Measurements from ENCODE around the gene NPEPL1.

The NPEPL1 gene

GRCh38 chr20:58709013-58709702, 16.6 kb downstream of the NPEPL1 start:
- WGBS, 2 experiments (ENCODE audit: insufficient coverage in 2 of 2) = 88 to 97% methylated on average over 6 to 9 of the region's 9 CpGs
- H3K9me3 ChIP-seq (ENCODE audit: control insufficient read depth, low read length) = no peaks in the 10 kb centered on the region
- no peak overlapping the region for H3K27ac ChIP-seq (ENCODE audit: low read depth, low read length, severe bottlenecking)
- H3K36me3 ChIP-seq (ENCODE audit: control insufficient read depth, insufficient read depth, low read length) = peaks cover 12% of the 10 kb centered on the region
- H3K4me3 ChIP-seq (ENCODE audit: extremely low read depth, insufficient read depth, low read length, poor library complexity, severe bottlenecking) = no peak overlapping the region
- H3K4me1 ChIP-seq (ENCODE audit: control insufficient read depth, insufficient read depth, low read length, poor library complexity, severe bottlenecking) = no peaks in the 10 kb centered on the region

- Histone ChIP-seq H3K4me3 (ENCODE audit: extremely low read depth, insufficient read depth, low read length, poor library complexity, severe bottlenecking) (no peak overlapping the region), H3K36me3 (ENCODE audit: control insufficient read depth, insufficient read depth, low read length) (peaks cover 9% of the 10 kb centered on the region), H3K9me3 (ENCODE audit: control insufficient read depth, low read length) (no peaks in the 10 kb centered on the region), H3K4me1 (ENCODE audit: control insufficient read depth, insufficient read depth, low read length, poor library complexity, severe bottlenecking) (no peaks in the 10 kb centered on the region), H3K27ac (ENCODE audit: low read depth, low read length, severe bottlenecking) (no peak overlapping the region)
- 93 to 95% methylated on average over 4 of the region's 4 CpGs for WGBS, 2 experiments (ENCODE audit: insufficient coverage in 2 of 2)
These were observed 17.1 kb downstream of the NPEPL1 start for GRCh38 chr20:58709703-58710039.

- no peak overlapping the region for H3K4me3 ChIP-seq (ENCODE audit: extremely low read depth, insufficient read depth, low read length, poor library complexity, severe bottlenecking)
- no peaks in the 10 kb centered on the region for H3K9me3 ChIP-seq (ENCODE audit: control insufficient read depth, low read length)
- no peak overlapping the region for H3K27ac ChIP-seq (ENCODE audit: low read depth, low read length, severe bottlenecking)
- H3K4me1 ChIP-seq (ENCODE audit: control insufficient read depth, insufficient read depth, low read length, poor library complexity, severe bottlenecking) = no peaks in the 10 kb centered on the region
- H3K36me3 ChIP-seq (ENCODE audit: control insufficient read depth, insufficient read depth, low read length) = no peaks in the 10 kb centered on the region
- 84 to 93% methylated on average over 13 of the region's 17 CpGs for WGBS, 2 experiments (ENCODE audit: insufficient coverage in 2 of 2)
These were observed 18.1 kb downstream of the NPEPL1 start for GRCh38 chr20:58710481-58711265.

- H3K4me1 ChIP-seq (ENCODE audit: control insufficient read depth, insufficient read depth, low read length, poor library complexity, severe bottlenecking) = peaks cover under 1% of the 10 kb centered on the region
- no peak overlapping the region for H3K4me3 ChIP-seq (ENCODE audit: extremely low read depth, insufficient read depth, low read length, poor library complexity, severe bottlenecking)
- H3K27ac ChIP-seq (ENCODE audit: low read depth, low read length, severe bottlenecking) = no peak overlapping the region
- H3K9me3 ChIP-seq (ENCODE audit: control insufficient read depth, low read length) = no peaks in the 10 kb centered on the region
- WGBS, 2 experiments (ENCODE audit: insufficient coverage in 2 of 2) = 90 to 94% methylated on average over 14 to 20 of the region's 21 CpGs
- H3K36me3 ChIP-seq (ENCODE audit: control insufficient read depth, insufficient read depth, low read length) = no peaks in the 10 kb centered on the region
These were observed 18.9 kb downstream of the NPEPL1 start for GRCh38 chr20:58711266-58712051.

GRCh38 chr20:58712151-58712791, 19.7 kb downstream of the NPEPL1 start:
- Histone ChIP-seq H3K9me3 (ENCODE audit: control insufficient read depth, low read length) (no peaks in the 10 kb centered on the region), H3K27ac (ENCODE audit: low read depth, low read length, severe bottlenecking) (no peak overlapping the region), H3K4me3 (ENCODE audit: extremely low read depth, insufficient read depth, low read length, poor library complexity, severe bottlenecking) (no peak overlapping the region), H3K36me3 (ENCODE audit: control insufficient read depth, insufficient read depth, low read length) (no peaks in the 10 kb centered on the region), H3K4me1 (ENCODE audit: control insufficient read depth, insufficient read depth, low read length, poor library complexity, severe bottlenecking) (peaks cover 3% of the 10 kb centered on the region)
- WGBS, 2 experiments (ENCODE audit: insufficient coverage in 2 of 2) = 90 to 92% methylated on average over 18 to 19 of the region's 19 CpGs

GRCh38 chr20:58712806-58713731, 20.5 kb downstream of the NPEPL1 start:
- Histone ChIP-seq H3K9me3 (ENCODE audit: control insufficient read depth, low read length) (no peaks in the 10 kb centered on the region), H3K4me1 (ENCODE audit: control insufficient read depth, insufficient read depth, low read length, poor library complexity, severe bottlenecking) (peaks cover 3% of the 10 kb centered on the region), H3K27ac (ENCODE audit: low read depth, low read length, severe bottlenecking) (no peak overlapping the region), H3K4me3 (ENCODE audit: extremely low read depth, insufficient read depth, low read length, poor library complexity, severe bottlenecking) (no peak overlapping the region), H3K36me3 (ENCODE audit: control insufficient read depth, insufficient read depth, low read length) (no peaks in the 10 kb centered on the region)
- 88 to 94% methylated on average over 21 to 24 of the region's 24 CpGs for whole genome bisulfite sequencing, 2 experiments (ENCODE audit: insufficient coverage in 2 of 2)

- Histone ChIP-seq H3K27ac (ENCODE audit: low read depth, low read length, severe bottlenecking) (no peak overlapping the region), H3K4me3 (ENCODE audit: extremely low read depth, insufficient read depth, low read length, poor library complexity, severe bottlenecking) (no peak overlapping the region), H3K4me1 (ENCODE audit: control insufficient read depth, insufficient read depth, low read length, poor library complexity, severe bottlenecking) (peaks cover 3% of the 10 kb centered on the region), H3K9me3 (ENCODE audit: control insufficient read depth, low read length) (no peaks in the 10 kb centered on the region), H3K36me3 (ENCODE audit: control insufficient read depth, insufficient read depth, low read length) (no peaks in the 10 kb centered on the region)
- WGBS, 2 experiments (ENCODE audit: insufficient coverage in 2 of 2) = 94 to 97% methylated on average over 21 to 24 of the region's 24 CpGs
These were observed 21.3 kb downstream of the NPEPL1 start for GRCh38 chr20:58713801-58714339.

- H3K4me3 ChIP-seq (ENCODE audit: extremely low read depth, insufficient read depth, low read length, poor library complexity, severe bottlenecking) = no peak overlapping the region
- WGBS, 2 experiments (ENCODE audit: insufficient coverage in 2 of 2) = 94 to 96% methylated on average over 12 to 16 of the region's 16 CpGs
- peaks cover 3% of the 10 kb centered on the region for H3K4me1 ChIP-seq (ENCODE audit: control insufficient read depth, insufficient read depth, low read length, poor library complexity, severe bottlenecking)
- no peaks in the 10 kb centered on the region for H3K36me3 ChIP-seq (ENCODE audit: control insufficient read depth, insufficient read depth, low read length)
- no peaks in the 10 kb centered on the region for H3K9me3 ChIP-seq (ENCODE audit: control insufficient read depth, low read length)
- H3K27ac ChIP-seq (ENCODE audit: low read depth, low read length, severe bottlenecking) = no peak overlapping the region
These were observed 21.8 kb downstream of the NPEPL1 start for GRCh38 chr20:58714340-58714922.

GRCh38 chr20:58714923-58715351, 22.3 kb downstream of the NPEPL1 start:
- Histone ChIP-seq H3K4me3 (ENCODE audit: extremely low read depth, insufficient read depth, low read length, poor library complexity, severe bottlenecking) (no peak overlapping the region), H3K4me1 (ENCODE audit: control insufficient read depth, insufficient read depth, low read length, poor library complexity, severe bottlenecking) (peaks cover 3% of the 10 kb centered on the region), H3K36me3 (ENCODE audit: control insufficient read depth, insufficient read depth, low read length) (no peaks in the 10 kb centered on the region), H3K9me3 (ENCODE audit: control insufficient read depth, low read length) (no peaks in the 10 kb centered on the region), H3K27ac (ENCODE audit: low read depth, low read length, severe bottlenecking) (no peak overlapping the region)
- WGBS, 2 experiments (ENCODE audit: insufficient coverage in 2 of 2) = 84% methylated on average over 5 to 11 of the region's 14 CpGs
